HG02798 (cell line): ENCODE measurements around the gene ICAM4.
"Not testable (repeated sequence)": the region's sequence is repeated elsewhere in the genome, so short reads cannot be mapped to it uniquely, and the experiment has no call there.

Experiments
- ATAC-seq: cut with Tn5 transposase; IDR thresholded peaks from one replicate; pipeline ENCODE4 v1.9.1; 2021; ENCODE audit warnings: mild to moderate bottlenecking; ENCODE audit not compliant: unreplicated experiment, poor library complexity

Gene ICAM4

GRCh38 chr19:10268071-10268470 is 18.7 kb upstream of the ICAM4 start:
- ATAC-seq = no peak

- ATAC-seq = peak; percentile 44
Measured at GRCh38 chr19:10269333-10270179, 17.2 kb upstream of the ICAM4 start.

GRCh38 chr19:10270180-10270615 is 16.6 kb upstream of the ICAM4 start:
- peak; percentile 41 for ATAC-seq

GRCh38 chr19:10270616-10271394 is 15.9 kb upstream of the ICAM4 start, which contains the start of gene ICAM1:
TSS of gene ICAM1 (plus strand) at chr19:10271120. CDS start at chr19:10271160, 40 bp downstream.
- ATAC-seq = peak; percentile 58

GRCh38 chr19:10271543-10272086 is 15.1 kb upstream of the ICAM4 start:
- peak; percentile 28 for ATAC-seq

GRCh38 chr19:10274589-10274988 is 12.2 kb upstream of the ICAM4 start:
- ATAC-seq = no peak

GRCh38 chr19:10277795-10278589 is 8.8 kb upstream of the ICAM4 start:
- ATAC-seq = no peak

GRCh38 chr19:10278935-10279334 is 7.8 kb upstream of the ICAM4 start:
- no peak for ATAC-seq

- no peak for ATAC-seq
Measured at GRCh38 chr19:10279737-10280442, 6.9 kb upstream of the ICAM4 start.

- ATAC-seq = not testable (repeated sequence)
Measured at GRCh38 chr19:10282043-10282442, 4.7 kb upstream of the ICAM4 start.

- ATAC-seq = no peak
Measured at GRCh38 chr19:10283301-10284064, 3.3 kb upstream of the ICAM4 start.

GRCh38 chr19:10284065-10284959 is 2.4 kb upstream of the ICAM4 start:
- ATAC-seq = no peak

GRCh38 chr19:10284960-10285278 is 1.8 kb upstream of the ICAM4 start:
- ATAC-seq = no peak

- ATAC-seq = no peak
Measured at GRCh38 chr19:10285393-10285792, 1.4 kb upstream of the ICAM4 start.

- no peak for ATAC-seq
Measured at GRCh38 chr19:10288662-10289166, 2.0 kb downstream of the ICAM4 start.

GRCh38 chr19:10289167-10289835 is 2.5 kb downstream of the ICAM4 start:
- ATAC-seq = no peak

- no peak for ATAC-seq
Measured at GRCh38 chr19:10289836-10290356, 3.1 kb downstream of the ICAM4 start, which contains the start of gene ICAM5. TSS of gene ICAM5 (plus strand) at chr19:10289952. CDS start at chr19:10290044, 92 bp downstream.
